ENCODE results near the gene TRIM34. TPM values are rescaled to one million over a fixed set of nuclear protein-coding genes. Genes with fewer than 3 reads are reported as not detected.
"Not testable (repeated sequence)": the region's sequence is repeated elsewhere in the genome, so short reads cannot be mapped to it uniquely, and the experiment has no call there.

Gene TRIM34
- total RNA-seq, 1 experiment from 2014 or later = 0.66 TPM

- Mint-ChIP-seq H3K36me3 (peaks cover 28% of the 10 kb centered on the region), H3K27ac (peak overlapping the region; percentile 83; the same call in 1 of the 2 replicates), H3K4me3 (peak overlapping the region; percentile 83), H3K4me1 (peaks cover 31% of the 10 kb centered on the region), H3K9me3 (peaks cover 21% of the 10 kb centered on the region)
- ATAC-seq; POLR2A ChIA-PET; DNase-seq (ENCODE audit: low spot score); H3K27me3 Mint-ChIP-seq (ENCODE audit: low read depth): not testable (repeated sequence)
- CTCF ChIA-PET = interaction anchor here (1.9 to 2.5 kb wide), 2 partner anchors 124 to 126 kb away, joined by 5 to 10 read pairs; no protein-coding TSS in a partner anchor
- peak; percentile 56 for TF ChIP-seq NFYB (CRISPR knock-in tag; conservative IDR thresholded peaks at IDR 0.05; ENCODE audit: low read depth)
Measured at GRCh38 chr11:5683620-5684019, 58.8 kb downstream of the TRIM34 start.

GRCh38 chr11:5684036-5684645 lies 59.3 kb downstream of the TRIM34 start:
- Mint-ChIP-seq H3K4me1 (peaks cover 36% of the 10 kb centered on the region), H3K27ac (peak overlapping the region; percentile 99), H3K27me3 (ENCODE audit: low read depth) (no peaks in the 10 kb centered on the region), H3K9me3 (peaks cover 21% of the 10 kb centered on the region), H3K36me3 (peaks cover 23% of the 10 kb centered on the region), H3K4me3 (peak overlapping the region; percentile 83)
- no peak for DNase-seq (ENCODE audit: low spot score)
- no peak for ATAC-seq
- CTCF ChIA-PET = interaction anchor here (0.6 to 2.5 kb wide), 10 partner anchors 10 to 679 kb away, joined by 3 to 10 read pairs (median 4); no protein-coding TSS in a partner anchor
- POLR2A ChIA-PET = no interaction called here
- no peak for TF ChIP-seq ELF4 (CRISPR knock-in tag; IDR thresholded peaks at IDR 0.05; ENCODE audit: low read depth)
- no peak for TF ChIP-seq USF1 (CRISPR knock-in tag; IDR thresholded peaks at IDR 0.05)
- TF ChIP-seq ZNF317 (CRISPR knock-in tag; IDR thresholded peaks at IDR 0.05; ENCODE audit: borderline replicate concordance, low read depth) = no peak
- no peak for TF ChIP-seq NFYB (CRISPR knock-in tag; conservative IDR thresholded peaks at IDR 0.05; ENCODE audit: low read depth)
- no peak for TF ChIP-seq PRDM15 (CRISPR knock-in tag; IDR thresholded peaks at IDR 0.05)
- TF ChIP-seq ZNF263 (CRISPR knock-in tag; IDR thresholded peaks at IDR 0.05; ENCODE audit: low read depth) = no peak
- no peak for TF ChIP-seq GRHL2 (CRISPR knock-in tag; IDR thresholded peaks at IDR 0.05; ENCODE audit: insufficient replicate concordance, severe bottlenecking)
- no peak for TF ChIP-seq SOX15 (CRISPR knock-in tag; IDR thresholded peaks at IDR 0.05)
- TF ChIP-seq TCF7 (CRISPR knock-in tag; IDR thresholded peaks at IDR 0.05; ENCODE audit: low read depth) = no peak
- no peak for TF ChIP-seq MXD4 (CRISPR knock-in tag; IDR thresholded peaks at IDR 0.05; ENCODE audit: borderline replicate concordance)
- TF ChIP-seq ZNF416 (CRISPR knock-in tag; IDR thresholded peaks at IDR 0.05) = no peak
- no peak for TF ChIP-seq PRRX2 (CRISPR knock-in tag; IDR thresholded peaks at IDR 0.05)
- TF ChIP-seq ZNF121 (CRISPR knock-in tag; IDR thresholded peaks at IDR 0.05) = no peak
- TF ChIP-seq FOXP4 (CRISPR knock-in tag; IDR thresholded peaks at IDR 0.05) = no peak
- TF ChIP-seq NFE2L1 (CRISPR knock-in tag; IDR thresholded peaks at IDR 0.05) = no peak
- no peak for TF ChIP-seq NR3C1 (CRISPR knock-in tag; conservative IDR thresholded peaks at IDR 0.05; ENCODE audit: low read depth)
- no peak for TF ChIP-seq AFF4 (CRISPR knock-in tag; IDR thresholded peaks at IDR 0.05; ENCODE audit: borderline replicate concordance)
- no peak for TF ChIP-seq FOXK1 (CRISPR knock-in tag; IDR thresholded peaks at IDR 0.05)
